Type B pancreatic cell (in vitro differentiated cells): ENCODE measurements around the gene AP3D1. TPM values are rescaled to one million over a fixed set of nuclear protein-coding genes. Genes with fewer than 3 reads are reported as not detected.

Experiments used
- DNase-seq: peaks from one replicate; pipeline ENCODE4 v3.0.0; 2021; ENCODE audit warnings: mixed read lengths; ENCODE audit not compliant: unreplicated experiment; ENCODE audit errors: extremely low spot score
- H3K27ac Mint-ChIP-seq: 2 replicates; pipeline ENCODE4 v1.8.0; 2021; ENCODE audit warnings: mild to moderate bottlenecking, mixed read lengths
- H3K27me3 Mint-ChIP-seq: 2 replicates; pipeline ENCODE4 v1.8.0; 2021; ENCODE audit warnings: mixed read lengths
- H3K36me3 Mint-ChIP-seq: 2 replicates; pipeline ENCODE4 v1.8.0; 2021; ENCODE audit warnings: mixed read lengths
- H3K4me1 Mint-ChIP-seq: one replicate; pipeline ENCODE4 v1.8.0; 2021; ENCODE audit warnings: mixed read lengths; ENCODE audit not compliant: unreplicated experiment
- H3K4me3 Mint-ChIP-seq: 2 replicates; pipeline ENCODE4 v1.8.0; 2021; ENCODE audit warnings: mild to moderate bottlenecking, mixed read lengths
- H3K9me3 Mint-ChIP-seq: 2 replicates; pipeline ENCODE4 v1.8.0; 2021; ENCODE audit warnings: mixed read lengths
- total RNA-seq: library from RNA; stranded (reverse); gene quantifications from 2 replicates; pipeline ENCODE4 v1.2.1, GENCODE V29; 2021; ENCODE audit warnings: low replicate concordance
- TF ChIP-seq, protein P1 (sequence below): fragments of 200-600 bp; sonication (generic); conservative IDR thresholded peaks from 2 replicates; pipeline ENCODE4 v1.5.0; 2021; ENCODE audit warnings: antibody characterized with exemption, mild to moderate bottlenecking

The AP3D1 gene
- total RNA-seq, 1 donor from 2014 or later: 127 TPM

DNA sequence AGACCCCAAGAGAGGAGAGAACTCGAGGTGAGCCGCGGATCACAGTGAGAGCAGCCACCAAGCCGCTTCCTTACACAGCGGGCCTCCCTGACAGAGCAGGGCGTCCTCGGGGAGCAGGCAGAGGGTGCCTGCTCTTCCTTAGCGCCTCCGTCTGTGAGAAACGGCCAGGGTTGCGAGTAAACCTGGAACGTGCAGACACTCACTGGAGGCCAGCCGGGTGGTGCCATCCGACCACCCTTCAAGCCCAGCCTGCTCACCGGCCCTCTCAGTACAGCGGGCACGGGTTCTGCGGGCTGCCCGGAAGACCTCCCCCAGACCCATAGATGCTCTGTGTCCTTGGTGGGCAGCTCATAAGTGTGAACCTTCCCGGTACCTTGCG, 22.0 kb upstream of the AP3D1 start:
- Mint-ChIP-seq H3K4me1 (peaks cover 29% of the 10 kb centered on the region), H3K4me3 (no peak overlapping the region), H3K27ac (peak overlapping the region; percentile 58), H3K9me3 (no peaks in the 10 kb centered on the region), H3K27me3 (no peaks in the 10 kb centered on the region), H3K36me3 (peaks cover 4% of the 10 kb centered on the region)
- DNase-seq: no peak
- TF ChIP-seq, protein P1, sequence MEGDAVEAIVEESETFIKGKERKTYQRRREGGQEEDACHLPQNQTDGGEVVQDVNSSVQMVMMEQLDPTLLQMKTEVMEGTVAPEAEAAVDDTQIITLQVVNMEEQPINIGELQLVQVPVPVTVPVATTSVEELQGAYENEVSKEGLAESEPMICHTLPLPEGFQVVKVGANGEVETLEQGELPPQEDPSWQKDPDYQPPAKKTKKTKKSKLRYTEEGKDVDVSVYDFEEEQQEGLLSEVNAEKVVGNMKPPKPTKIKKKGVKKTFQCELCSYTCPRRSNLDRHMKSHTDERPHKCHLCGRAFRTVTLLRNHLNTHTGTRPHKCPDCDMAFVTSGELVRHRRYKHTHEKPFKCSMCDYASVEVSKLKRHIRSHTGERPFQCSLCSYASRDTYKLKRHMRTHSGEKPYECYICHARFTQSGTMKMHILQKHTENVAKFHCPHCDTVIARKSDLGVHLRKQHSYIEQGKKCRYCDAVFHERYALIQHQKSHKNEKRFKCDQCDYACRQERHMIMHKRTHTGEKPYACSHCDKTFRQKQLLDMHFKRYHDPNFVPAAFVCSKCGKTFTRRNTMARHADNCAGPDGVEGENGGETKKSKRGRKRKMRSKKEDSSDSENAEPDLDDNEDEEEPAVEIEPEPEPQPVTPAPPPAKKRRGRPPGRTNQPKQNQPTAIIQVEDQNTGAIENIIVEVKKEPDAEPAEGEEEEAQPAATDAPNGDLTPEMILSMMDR: no peak

DNA sequence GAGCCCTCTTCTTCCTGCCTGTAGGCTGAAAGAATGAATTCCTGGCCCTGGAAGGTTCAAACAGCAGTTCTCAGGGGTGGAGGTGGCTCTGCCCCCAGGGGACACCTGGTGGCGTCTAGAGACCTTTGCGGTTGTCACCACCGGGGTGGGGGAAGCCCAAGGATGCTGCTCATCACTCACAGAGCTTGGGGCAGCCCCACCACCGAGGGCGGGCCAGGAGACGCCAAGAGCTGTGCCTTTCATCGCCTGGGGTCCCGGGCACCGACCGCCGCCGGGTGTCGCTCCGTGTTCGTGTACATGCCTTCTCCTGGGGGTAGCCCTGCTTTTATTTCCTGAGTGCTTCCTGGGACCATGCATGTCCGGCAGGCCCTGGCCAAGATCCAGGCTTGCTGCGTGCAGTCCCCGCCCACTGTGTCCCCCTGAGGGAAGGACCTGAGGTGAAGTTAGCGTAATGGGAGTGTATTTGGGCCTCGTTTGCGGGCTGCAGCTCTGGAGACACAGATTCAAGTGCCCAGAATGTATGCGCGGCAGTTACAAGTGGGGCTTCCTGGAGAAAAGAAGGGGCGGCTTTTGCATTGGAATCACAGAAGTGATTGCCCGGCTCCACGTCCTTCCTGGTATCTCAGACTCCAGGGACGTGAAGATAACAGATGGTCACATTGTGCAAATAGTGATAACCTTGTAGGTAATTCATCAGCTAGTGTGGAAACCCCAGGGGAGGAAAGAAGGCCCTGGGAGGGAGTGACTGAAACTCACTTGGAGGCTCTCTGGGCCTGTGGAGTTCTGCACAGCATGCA, 20.2 kb upstream of the AP3D1 start:
- TF ChIP-seq, protein P1: peak; percentile 9
- Mint-ChIP-seq H3K9me3 (no peaks in the 10 kb centered on the region), H3K4me3 (peak overlapping the region; percentile 52), H3K4me1 (peaks cover 40% of the 10 kb centered on the region), H3K27me3 (no peaks in the 10 kb centered on the region), H3K36me3 (peaks cover 4% of the 10 kb centered on the region), H3K27ac (peak overlapping the region; percentile 93)
- no peak for DNase-seq

DNA sequence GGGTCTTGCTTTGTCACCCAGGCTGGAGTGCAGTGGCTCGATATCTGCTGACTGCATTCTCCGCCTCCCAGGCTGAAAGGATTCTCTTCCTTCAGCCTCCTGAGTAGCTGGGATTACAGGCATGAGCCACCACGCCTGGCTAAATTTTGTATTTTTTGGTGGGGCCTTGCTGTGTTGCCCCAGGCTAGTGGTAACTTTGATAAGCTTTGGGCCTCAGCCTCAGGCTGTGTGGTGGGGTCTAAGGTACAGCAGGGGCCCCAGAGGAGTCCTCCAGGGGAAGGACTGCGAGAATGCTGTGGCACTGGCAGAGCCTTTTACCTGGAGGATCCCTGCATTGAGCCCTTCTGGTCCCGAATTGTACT, 19.6 kb upstream of the AP3D1 start:
- peaks cover 40% of the 10 kb centered on the region for H3K4me1 Mint-ChIP-seq
- H3K36me3 Mint-ChIP-seq: peaks cover 4% of the 10 kb centered on the region

DNA sequence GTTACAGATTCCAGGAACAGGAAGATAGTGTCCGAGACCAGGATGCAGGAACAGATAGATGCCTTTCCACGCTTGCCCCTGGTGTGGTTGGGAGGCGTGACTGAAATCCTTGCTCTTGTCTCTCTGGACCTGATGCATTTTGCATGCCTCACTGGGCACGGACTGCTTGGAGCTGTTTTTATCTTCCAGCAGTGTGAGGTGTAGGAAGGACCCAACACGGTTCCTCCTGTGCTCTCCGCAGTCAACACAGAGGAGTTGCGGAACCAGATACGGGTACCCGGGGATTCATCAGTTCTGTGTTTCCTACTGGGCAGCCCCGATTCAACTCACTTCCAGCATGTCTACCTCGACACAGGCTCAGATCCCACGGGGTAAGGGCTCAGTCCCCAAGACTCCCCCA, 18.9 kb upstream of the AP3D1 start:
- Mint-ChIP-seq H3K4me1 (peaks cover 40% of the 10 kb centered on the region), H3K4me3 (peak overlapping the region; percentile 47), H3K36me3 (peaks cover 4% of the 10 kb centered on the region), H3K27ac (peak overlapping the region; percentile 93), H3K27me3 (no peaks in the 10 kb centered on the region), H3K9me3 (no peaks in the 10 kb centered on the region)
- no peak for DNase-seq
- TF ChIP-seq, protein P1: no peak

More for the DNA sequence above, 19.6 kb upstream of the AP3D1 start:
- TF ChIP-seq, protein P1: peak; percentile 3
- no peaks in the 10 kb centered on the region for H3K9me3 Mint-ChIP-seq
- peak overlapping the region; percentile 93 for H3K27ac Mint-ChIP-seq
- DNase-seq: no peak
- H3K4me3 Mint-ChIP-seq: no peak overlapping the region
- H3K27me3 Mint-ChIP-seq: no peaks in the 10 kb centered on the region

DNA sequence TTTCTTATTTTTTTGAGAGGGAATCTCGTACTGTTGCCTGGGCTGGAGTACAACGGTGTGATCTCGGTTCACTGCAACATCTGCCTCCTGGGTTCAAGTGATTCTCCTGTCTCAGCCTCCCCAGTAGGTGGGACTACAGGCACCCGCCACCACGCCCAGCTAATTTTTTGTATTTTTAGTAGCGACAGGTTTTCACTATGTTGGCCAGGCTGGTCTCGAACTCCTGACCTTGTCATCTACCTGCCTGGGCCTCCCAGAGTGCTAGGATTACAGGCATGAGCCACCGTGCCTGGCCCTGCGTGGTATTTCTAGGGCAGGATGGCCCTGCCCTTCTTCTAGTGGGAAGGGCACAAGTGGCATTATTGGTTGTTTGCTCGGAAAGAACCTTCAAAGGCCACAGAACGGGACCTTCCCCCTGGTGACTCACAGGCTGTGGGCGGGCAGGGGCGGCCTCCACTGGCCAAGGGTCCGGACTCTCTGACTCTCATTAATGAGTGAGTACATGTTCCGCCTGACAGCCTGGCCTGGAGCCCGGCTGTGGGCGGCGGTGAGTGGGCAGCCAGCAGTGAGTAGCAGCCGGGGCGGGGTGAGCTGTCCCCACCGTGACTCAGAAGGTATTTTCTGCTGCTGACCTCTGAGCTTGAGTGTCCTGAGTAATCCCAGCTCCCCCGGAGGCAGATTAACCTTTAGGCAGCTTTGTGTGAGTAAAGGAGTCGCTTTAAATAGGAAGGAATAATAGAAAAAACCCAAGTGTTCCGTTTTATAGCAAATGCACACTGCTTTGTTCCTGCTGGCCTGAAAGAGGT, 17.5 kb upstream of the AP3D1 start:
- Mint-ChIP-seq H3K4me3 (peak overlapping the region; percentile 79), H3K36me3 (no peaks in the 10 kb centered on the region), H3K4me1 (peaks cover 35% of the 10 kb centered on the region), H3K9me3 (no peaks in the 10 kb centered on the region), H3K27me3 (no peaks in the 10 kb centered on the region), H3K27ac (peak overlapping the region; percentile 93)
- peak; percentile 79 for DNase-seq
- TF ChIP-seq, protein P1: no peak
